B cell (primary cell): ENCODE measurements around the gene GABPB1.

Source experiments
- CTCF ChIP-seq: fragments of 200-600 bp; IDR thresholded peaks from one replicate; pipeline ENCODE4 v1.8.0; 2022; ENCODE audit warnings: antibody characterized with exemption, mild to moderate bottlenecking
- EZH2 ChIP-seq: IDR thresholded peaks from 2 replicates; pipeline ENCODE4 v1.6.1; 2012; ENCODE audit warnings: borderline replicate concordance, low read depth, mild to moderate bottlenecking, moderate library complexity, low read length; ENCODE audit not compliant: insufficient read depth, poor library complexity, severe bottlenecking

GRCh38 chr15:50229336-50229735 is 125.7 kb downstream of the GABPB1 start:
- TF ChIP-seq CTCF (no peak), EZH2 (no peak)
